MM.1S (cell line): ENCODE results near the gene PLA2G4F.

ENCODE experiments used
- CTCF ChIP-seq: fragments of 300-600 bp; sonication (generic); IDR thresholded peaks from 2 replicates; pipeline ENCODE4 v1.5.1; 2016; ENCODE audit warnings: antibody characterized with exemption, low read length, mixed read lengths
- EZH2phosphoT487 ChIP-seq: fragments of 300-600 bp; sonication (generic); IDR thresholded peaks from 2 replicates; pipeline ENCODE4 v1.6.1; 2018; ENCODE audit warnings: antibody characterized with exemption, low read length

GRCh38 chr15:42175671-42176070 lies 19.2 kb upstream of the PLA2G4F start:
- TF ChIP-seq CTCF (no peak), EZH2phosphoT487 (no peak)
